ENCODE measurements around the gene RHEBL1.

DNA sequence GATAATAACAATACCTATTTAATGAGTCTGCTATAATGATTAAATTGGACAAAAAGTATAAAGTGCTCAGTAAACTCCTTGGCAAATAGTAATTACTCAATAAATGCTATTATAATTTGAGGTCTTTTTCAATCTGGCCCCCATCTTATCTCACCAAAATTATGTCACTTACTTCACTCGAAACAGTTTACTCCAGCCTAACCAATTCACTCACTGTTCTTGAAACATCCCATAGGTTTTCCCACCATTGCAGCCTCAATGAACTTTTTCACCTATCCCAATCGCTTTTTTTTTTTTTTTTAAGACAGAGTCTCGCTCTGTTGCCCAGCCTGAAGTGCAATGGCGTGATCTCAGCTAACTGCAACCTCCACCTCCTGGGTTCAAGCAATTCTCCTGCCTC, 33.8 kb downstream of the RHEBL1 start:
- TF ChIP-seq, protein P1, sequence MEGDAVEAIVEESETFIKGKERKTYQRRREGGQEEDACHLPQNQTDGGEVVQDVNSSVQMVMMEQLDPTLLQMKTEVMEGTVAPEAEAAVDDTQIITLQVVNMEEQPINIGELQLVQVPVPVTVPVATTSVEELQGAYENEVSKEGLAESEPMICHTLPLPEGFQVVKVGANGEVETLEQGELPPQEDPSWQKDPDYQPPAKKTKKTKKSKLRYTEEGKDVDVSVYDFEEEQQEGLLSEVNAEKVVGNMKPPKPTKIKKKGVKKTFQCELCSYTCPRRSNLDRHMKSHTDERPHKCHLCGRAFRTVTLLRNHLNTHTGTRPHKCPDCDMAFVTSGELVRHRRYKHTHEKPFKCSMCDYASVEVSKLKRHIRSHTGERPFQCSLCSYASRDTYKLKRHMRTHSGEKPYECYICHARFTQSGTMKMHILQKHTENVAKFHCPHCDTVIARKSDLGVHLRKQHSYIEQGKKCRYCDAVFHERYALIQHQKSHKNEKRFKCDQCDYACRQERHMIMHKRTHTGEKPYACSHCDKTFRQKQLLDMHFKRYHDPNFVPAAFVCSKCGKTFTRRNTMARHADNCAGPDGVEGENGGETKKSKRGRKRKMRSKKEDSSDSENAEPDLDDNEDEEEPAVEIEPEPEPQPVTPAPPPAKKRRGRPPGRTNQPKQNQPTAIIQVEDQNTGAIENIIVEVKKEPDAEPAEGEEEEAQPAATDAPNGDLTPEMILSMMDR (IDR thresholded peaks at IDR 0.05; ENCODE audit: low read depth, low read length) = no peak
- TF ChIP-seq EZH2phosphoT487 (IDR thresholded peaks at IDR 0.05; ENCODE audit: low read depth) = no peak
